Parathyroid adenoma (tissue), 2 donors: ENCODE measurements around the gene LRCOL1.

Experiments
- H2AFZ ChIP-seq: fragments of 300-600 bp; sonication (generic); one replicate; pipeline ENCODE4 v1.7.0; 2017; ENCODE audit warnings: antibody characterized with exemption, mild to moderate bottlenecking
- H3K27ac ChIP-seq: fragments of 300-600 bp; sonication (generic); one replicate; pipeline ENCODE4 v1.7.0; 2017
- H3K27me3 ChIP-seq: fragments of 300-600 bp; sonication (generic); one replicate; pipeline ENCODE4 v1.7.0; 2017; ENCODE audit warnings: low read length; ENCODE audit not compliant: control insufficient read depth, insufficient read depth
- H3K36me3 ChIP-seq: fragments of 300-600 bp; sonication (generic); one replicate; pipeline ENCODE4 v1.7.0; 2017; ENCODE audit warnings: low read length; ENCODE audit not compliant: control insufficient read depth, insufficient read depth
- H3K4me1 ChIP-seq: fragments of 300-600 bp; sonication (generic); one replicate; pipeline ENCODE4 v1.7.0; 2017; ENCODE audit warnings: control low read depth
- H3K4me2 ChIP-seq: fragments of 300-600 bp; sonication (generic); one replicate; pipeline ENCODE4 v1.7.0; 2017; ENCODE audit warnings: low read length
- H3K4me3 ChIP-seq: fragments of 300-600 bp; sonication (generic); one replicate; pipeline ENCODE4 v1.7.0; 2017; ENCODE audit warnings: low read depth, low read length
- H3K79me2 ChIP-seq: fragments of 300-600 bp; sonication (generic); one replicate; pipeline ENCODE4 v1.7.0; 2017; ENCODE audit warnings: control low read depth
- H3K9ac ChIP-seq: fragments of 300-600 bp; sonication (generic); one replicate; pipeline ENCODE4 v1.7.0; 2017; ENCODE audit warnings: mild to moderate bottlenecking
- H3K9me3 ChIP-seq: fragments of 300-600 bp; sonication (generic); one replicate; pipeline ENCODE4 v1.7.0; 2017; ENCODE audit warnings: low read length; ENCODE audit not compliant: control insufficient read depth
- CTCF ChIP-seq: fragments of 300-600 bp; sonication (generic); IDR thresholded peaks from one replicate; pipeline ENCODE4 v1.7.0; 2017; ENCODE audit warnings: antibody characterized with exemption, mild to moderate bottlenecking
- donor health status: primary hyperparathyroidism.

The LRCOL1 gene

DNA sequence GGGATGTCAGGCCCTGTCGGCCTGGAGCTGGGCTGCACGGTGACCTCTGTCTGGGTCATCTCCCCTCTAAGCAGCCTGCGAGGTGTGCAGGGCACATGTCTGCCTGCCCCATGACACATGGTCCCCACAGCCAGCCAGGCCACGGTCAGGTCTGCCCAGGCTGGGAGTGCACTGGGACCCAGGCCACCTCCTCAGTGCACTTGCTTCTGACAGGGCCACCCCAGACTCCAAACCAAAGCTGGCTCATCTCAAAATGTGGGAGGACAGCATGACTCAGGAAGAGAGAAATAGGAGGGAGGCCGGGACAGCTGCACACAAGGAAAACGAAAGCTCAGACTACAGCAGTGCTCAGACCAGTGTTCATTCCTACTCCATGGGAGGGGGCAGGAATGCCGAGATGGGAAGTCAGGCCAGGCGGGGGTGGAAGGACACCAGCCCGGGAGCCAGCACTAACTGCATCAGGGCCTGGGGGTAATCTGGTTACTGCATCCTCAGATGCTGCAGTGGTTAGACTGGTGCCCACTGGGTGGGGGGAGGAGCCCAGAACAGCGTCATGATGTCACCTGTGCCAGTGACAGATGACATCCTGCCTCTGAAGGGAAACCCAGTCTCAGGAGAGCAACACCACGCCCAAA is 12.2 kb upstream of the LRCOL1 start:
- H3K27me3 ChIP-seq: no peaks in the 10 kb centered on the region
- no peak overlapping the region for H3K27ac ChIP-seq
- no peak overlapping the region for H3K9ac ChIP-seq
- H3K9me3 ChIP-seq: no peaks in the 10 kb centered on the region
- H3K4me1 ChIP-seq: no peaks in the 10 kb centered on the region
- no peaks in the 10 kb centered on the region for H3K79me2 ChIP-seq
- no peak overlapping the region for H3K4me3 ChIP-seq
- no peak for TF ChIP-seq CTCF
- H3K4me2 ChIP-seq: no peak overlapping the region
- no peaks in the 10 kb centered on the region for H3K36me3 ChIP-seq
- H2AFZ ChIP-seq: no peak overlapping the region

DNA sequence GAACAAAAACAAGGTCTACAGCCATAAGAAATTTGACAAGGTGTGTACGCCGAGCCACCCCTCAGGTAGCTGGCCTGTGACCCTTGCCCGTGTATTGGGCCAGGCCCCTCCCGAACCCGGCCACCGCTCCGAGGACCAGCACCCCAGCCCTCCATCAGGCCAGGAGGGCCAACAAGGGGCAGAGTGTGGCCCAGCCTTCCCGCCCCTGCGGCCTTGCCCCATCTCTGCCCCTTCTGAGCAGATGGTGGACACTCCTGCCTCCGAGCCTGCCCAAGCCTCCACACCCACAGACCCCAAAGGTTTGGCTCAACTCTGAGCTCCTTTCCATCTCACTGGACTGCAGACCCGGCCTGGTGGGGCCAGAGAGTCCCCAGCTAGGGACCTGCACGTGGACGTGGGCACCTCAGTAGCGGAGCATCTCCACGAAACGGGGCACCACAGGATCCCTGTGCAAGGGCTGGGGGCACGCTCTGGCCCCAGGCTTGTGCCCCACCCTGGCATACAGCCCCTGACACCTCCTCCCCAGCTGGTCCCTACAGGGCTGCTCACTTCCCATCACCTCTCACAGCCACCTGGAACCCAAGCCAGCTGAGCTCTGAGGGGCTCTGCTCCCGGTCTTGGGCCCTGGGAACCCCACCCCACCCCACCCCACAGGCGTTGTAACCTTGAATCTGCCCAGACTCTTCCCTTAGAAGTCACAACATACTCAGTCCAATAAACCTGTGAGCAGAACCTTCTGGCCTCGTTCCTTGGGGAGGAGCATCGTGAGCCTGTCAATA is 11.5 kb upstream of the LRCOL1 start:
- Histone ChIP-seq H3K27ac (no peak overlapping the region), H3K79me2 (no peaks in the 10 kb centered on the region), H3K9me3 (no peaks in the 10 kb centered on the region), H3K4me1 (no peaks in the 10 kb centered on the region), H3K9ac (no peak overlapping the region), H2AFZ (no peak overlapping the region), H3K27me3 (no peaks in the 10 kb centered on the region), H3K4me3 (no peak overlapping the region), H3K4me2 (no peak overlapping the region), H3K36me3 (no peaks in the 10 kb centered on the region)
- no peak for TF ChIP-seq CTCF

DNA sequence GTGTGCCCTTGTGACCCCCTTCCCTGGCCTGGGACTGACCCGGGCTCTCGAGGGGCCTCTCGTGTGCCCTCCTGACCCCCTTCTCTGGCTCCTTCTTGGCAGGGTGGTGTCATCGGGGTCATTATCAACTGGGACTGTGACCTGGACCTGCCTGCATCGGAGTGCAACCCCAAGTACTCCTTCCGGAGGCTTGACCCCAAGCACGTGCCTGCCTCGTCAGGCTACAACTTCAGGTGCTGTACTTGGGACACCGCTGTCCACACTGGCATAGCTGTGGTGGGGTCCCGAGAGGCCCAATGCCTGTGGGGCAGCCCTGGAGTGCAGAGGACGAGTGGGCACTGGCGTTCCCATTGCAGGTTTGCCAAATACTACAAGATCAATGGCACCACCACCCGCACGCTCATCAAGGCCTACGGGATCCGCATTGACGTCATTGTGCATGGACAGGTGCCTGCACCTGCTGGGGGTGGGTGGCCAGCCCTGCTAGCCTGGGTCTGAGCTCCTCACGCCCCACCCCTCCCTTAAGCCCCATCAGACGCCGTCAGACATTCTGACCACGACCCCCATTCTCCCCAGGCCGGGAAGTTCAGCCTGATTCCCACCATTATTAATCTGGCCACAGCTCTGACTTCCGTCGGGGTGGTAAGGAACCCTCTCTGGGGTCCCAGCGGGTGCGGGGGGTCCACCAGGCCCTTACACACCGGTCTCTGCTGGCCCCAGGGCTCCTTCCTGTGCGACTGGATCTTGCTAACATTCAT is 10.7 kb upstream of the LRCOL1 start:
- Histone ChIP-seq H3K4me1 (no peaks in the 10 kb centered on the region), H3K4me3 (no peak overlapping the region), H3K27me3 (no peaks in the 10 kb centered on the region), H3K9ac (no peak overlapping the region), H3K27ac (no peak overlapping the region), H3K4me2 (no peak overlapping the region), H3K9me3 (no peaks in the 10 kb centered on the region), H3K79me2 (no peaks in the 10 kb centered on the region), H2AFZ (no peak overlapping the region), H3K36me3 (no peaks in the 10 kb centered on the region)
- TF ChIP-seq CTCF: no peak

DNA sequence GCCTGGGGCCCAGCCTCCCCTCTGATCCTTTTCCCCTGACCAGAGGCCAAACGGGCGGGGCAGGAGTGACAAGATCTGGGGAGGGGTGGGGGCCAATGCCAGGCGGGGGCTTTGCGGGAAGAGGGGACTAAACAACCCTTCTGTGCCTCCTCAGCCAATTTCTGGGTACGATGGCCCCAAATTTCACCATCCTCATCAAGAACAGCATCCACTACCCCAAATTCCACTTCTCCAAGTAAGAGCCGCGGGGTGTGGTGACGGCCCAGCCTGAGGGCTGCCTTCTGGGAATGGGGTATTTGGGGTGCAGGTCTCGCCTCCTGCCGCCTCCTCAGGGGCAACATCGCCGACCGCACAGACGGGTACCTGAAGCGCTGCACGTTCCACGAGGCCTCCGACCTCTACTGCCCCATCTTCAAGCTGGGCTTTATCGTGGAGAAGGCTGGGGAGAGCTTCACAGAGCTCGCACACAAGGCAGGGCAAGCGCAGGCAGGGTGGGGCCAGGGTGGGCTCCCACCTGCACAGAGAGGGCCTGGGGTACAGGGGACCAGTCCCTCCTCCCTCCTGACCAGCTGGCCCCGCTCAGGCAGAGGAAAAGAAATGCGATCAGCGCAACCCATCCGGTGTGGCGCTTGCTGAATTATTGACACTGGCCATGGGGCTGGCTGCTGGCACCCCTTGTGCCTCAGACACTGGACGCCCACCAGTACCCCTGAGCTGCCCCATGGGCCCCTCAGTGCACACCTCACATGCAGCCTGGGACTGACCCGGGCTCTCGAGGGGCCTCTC is 9.9 kb upstream of the LRCOL1 start:
- no peak overlapping the region for H3K4me2 ChIP-seq
- H3K36me3 ChIP-seq: no peaks in the 10 kb centered on the region
- no peaks in the 10 kb centered on the region for H3K9me3 ChIP-seq
- no peak overlapping the region for H3K27ac ChIP-seq
- no peak overlapping the region for H2AFZ ChIP-seq
- H3K4me1 ChIP-seq: no peaks in the 10 kb centered on the region
- no peak overlapping the region for H3K4me3 ChIP-seq
- H3K27me3 ChIP-seq: no peaks in the 10 kb centered on the region
- H3K9ac ChIP-seq: no peak overlapping the region
- no peak for TF ChIP-seq CTCF
- no peaks in the 10 kb centered on the region for H3K79me2 ChIP-seq
